Large intestine (tissue), 3 donors: ENCODE measurements around the gene TNS1. TPM values are rescaled to one million over a fixed set of nuclear protein-coding genes. Genes with fewer than 3 reads are reported as not detected.

Source experiments
- DNase-seq, 2 donors: peaks; one replicate each; pipeline versions ENCODE4 v3.0.0 to v3.0.0-alpha.2; 2013
- H3K27ac ChIP-seq: one replicate; pipeline ENCODE4 v1.5.1; 2013; ENCODE audit warnings: low read length
- H3K27me3 ChIP-seq: 2 replicates; pipeline ENCODE4 v1.6.1; 2013; ENCODE audit warnings: low read length; ENCODE audit not compliant: control insufficient read depth, insufficient read depth
- H3K36me3 ChIP-seq: 2 replicates; pipeline ENCODE4 v1.6.1; 2013; ENCODE audit warnings: low read length; ENCODE audit not compliant: control insufficient read depth, insufficient read depth
- H3K4me1 ChIP-seq: one replicate; pipeline ENCODE4 v1.6.1; 2013; ENCODE audit warnings: low read length; ENCODE audit not compliant: control insufficient read depth, insufficient read depth
- H3K4me3 ChIP-seq: one replicate; pipeline ENCODE4 v1.5.1; 2013; ENCODE audit warnings: low read length
- H3K9me3 ChIP-seq: one replicate; pipeline ENCODE4 v1.6.1; 2013; ENCODE audit warnings: mild to moderate bottlenecking, low read depth, low read length, moderate library complexity; ENCODE audit not compliant: control insufficient read depth
- WGBS: methylation state at CpG from one replicate; pipeline ENCODE4 v1.1.5; 2013; ENCODE audit warnings: low lambda C conversion rate; ENCODE audit not compliant: insufficient coverage; 5-methylcytosine and 5-hydroxymethylcytosine counted together
- polyA plus RNA-seq: library from polyadenylated mRNA; unstranded; fragments of 120-200 nt; gene quantifications from one replicate; pipeline ENCODE4 v1.2.1, GENCODE V29; 2013

The TNS1 gene
- polyA plus RNA-seq, 1 donor, result 26.8 TPM

- no peaks in the 10 kb centered on the region for H3K36me3 ChIP-seq
- H3K4me3 ChIP-seq, result no peak overlapping the region
- DNase-seq, result no peak
- H3K27ac ChIP-seq, result no peak overlapping the region
- H3K27me3 ChIP-seq, result peaks cover 5% of the 10 kb centered on the region
- H3K4me1 ChIP-seq, result no peaks in the 10 kb centered on the region
- WGBS, result 100% methylated on average over 2 of the region's 4 CpGs
- no peaks in the 10 kb centered on the region for H3K9me3 ChIP-seq
Observed at GRCh38 chr2:217766356-217766755, 236.4 kb downstream of the TNS1 start.

GRCh38 chr2:217761645-217762277 is 241.0 kb downstream of the TNS1 start:
- WGBS, result 100% methylated on average over 1 of the region's 1 CpG
- no peaks in the 10 kb centered on the region for H3K4me1 ChIP-seq
- no peaks in the 10 kb centered on the region for H3K27me3 ChIP-seq
- H3K36me3 ChIP-seq, result no peaks in the 10 kb centered on the region
- DNase-seq, result no peak
- H3K4me3 ChIP-seq, result no peak overlapping the region
- no peaks in the 10 kb centered on the region for H3K9me3 ChIP-seq
- H3K27ac ChIP-seq, result no peak overlapping the region

GRCh38 chr2:217759991-217760390 is 242.8 kb downstream of the TNS1 start:
- H3K27ac ChIP-seq, result no peak overlapping the region
- H3K27me3 ChIP-seq, result peaks cover 8% of the 10 kb centered on the region
- peaks cover 2% of the 10 kb centered on the region for H3K9me3 ChIP-seq
- H3K4me1 ChIP-seq, result peaks cover 4% of the 10 kb centered on the region
- H3K4me3 ChIP-seq, result no peak overlapping the region
- DNase-seq, result no peak
- H3K36me3 ChIP-seq, result no peaks in the 10 kb centered on the region
- WGBS, result no CpG with 5 or more reads among the region's 2 CpGs

GRCh38 chr2:217757108-217757463 is 245.7 kb downstream of the TNS1 start:
- Histone ChIP-seq H3K9me3 (peaks cover 2% of the 10 kb centered on the region), H3K27me3 (peaks cover 8% of the 10 kb centered on the region), H3K36me3 (no peaks in the 10 kb centered on the region), H3K27ac (no peak overlapping the region), H3K4me1 (peaks cover 4% of the 10 kb centered on the region), H3K4me3 (no peak overlapping the region)
- no peak for DNase-seq
- WGBS, result 71% methylated on average over 1 of the region's 2 CpGs

GRCh38 chr2:217756375-217757107 is 246.3 kb downstream of the TNS1 start:
- H3K36me3 ChIP-seq, result no peaks in the 10 kb centered on the region
- DNase-seq, result peak; percentile 60 to 66
- WGBS, result no CpG with 5 or more reads among the region's 34 CpGs
- no peak overlapping the region for H3K27ac ChIP-seq
- H3K27me3 ChIP-seq, result peaks cover 8% of the 10 kb centered on the region
- no peak overlapping the region for H3K4me3 ChIP-seq
- H3K4me1 ChIP-seq, result peaks cover 4% of the 10 kb centered on the region
- H3K9me3 ChIP-seq, result peaks cover 2% of the 10 kb centered on the region

GRCh38 chr2:217755027-217755745 is 247.6 kb downstream of the TNS1 start:
- peaks cover 8% of the 10 kb centered on the region for H3K27me3 ChIP-seq
- DNase-seq, result no peak
- WGBS, result no CpG with 5 or more reads among the region's 5 CpGs
- H3K4me3 ChIP-seq, result no peak overlapping the region
- H3K4me1 ChIP-seq, result peaks cover 4% of the 10 kb centered on the region
- no peak overlapping the region for H3K27ac ChIP-seq
- H3K36me3 ChIP-seq, result no peaks in the 10 kb centered on the region
- H3K9me3 ChIP-seq, result peaks cover 2% of the 10 kb centered on the region

- Histone ChIP-seq H3K9me3 (peaks cover 2% of the 10 kb centered on the region), H3K36me3 (no peaks in the 10 kb centered on the region), H3K27me3 (peaks cover 8% of the 10 kb centered on the region), H3K4me1 (peaks cover 4% of the 10 kb centered on the region), H3K27ac (peak overlapping the region; percentile 21), H3K4me3 (no peak overlapping the region)
- no CpG with 5 or more reads among the region's 9 CpGs for WGBS
- no peak for DNase-seq
Observed at GRCh38 chr2:217753460-217754200, 249.2 kb downstream of the TNS1 start.

GRCh38 chr2:217752714-217753459 is 249.9 kb downstream of the TNS1 start:
- Histone ChIP-seq H3K9me3 (peaks cover 2% of the 10 kb centered on the region), H3K27me3 (peaks cover 8% of the 10 kb centered on the region), H3K4me1 (peaks cover 4% of the 10 kb centered on the region), H3K27ac (no peak overlapping the region), H3K36me3 (no peaks in the 10 kb centered on the region), H3K4me3 (no peak overlapping the region)
- no CpG with 5 or more reads among the region's 10 CpGs for WGBS
- no peak for DNase-seq

- H3K36me3 ChIP-seq, result no peaks in the 10 kb centered on the region
- H3K27ac ChIP-seq, result no peak overlapping the region
Observed at GRCh38 chr2:217751952-217752351, 250.8 kb downstream of the TNS1 start.

More at GRCh38 chr2:217751952-217752351, 250.8 kb downstream of the TNS1 start:
- Histone ChIP-seq H3K27me3 (peaks cover 8% of the 10 kb centered on the region), H3K4me1 (peaks cover 4% of the 10 kb centered on the region), H3K4me3 (no peak overlapping the region), H3K9me3 (peaks cover 2% of the 10 kb centered on the region)
- no peak for DNase-seq
- no CpG with 5 or more reads among the region's 1 CpG for WGBS
